Esophagus muscularis mucosa (tissue), 4 donors: ENCODE measurements around the gene RNF8. TPM values are rescaled to one million over a fixed set of nuclear protein-coding genes. Genes with fewer than 3 reads are reported as not detected.
"Not testable (repeated sequence)": the region's sequence is repeated elsewhere in the genome, so short reads cannot be mapped to it uniquely, and the experiment has no call there.

ENCODE experiments used
- DNase-seq: peaks from one replicate; pipeline ENCODE4 v3.0.0-alpha.2; 2017; ENCODE audit errors: extremely low spot score
- H3K27ac ChIP-seq, 4 donors: fragments of 200-600 bp; sonication (generic); replicated peaks in 1 of 4; 1 replicate in 3 of 4; 2 replicates in 1 of 4; pipeline ENCODE4 v1.5.1; 2016 to 2019; ENCODE audit warnings: mild to moderate bottlenecking in 1 of 4
- H3K27me3 ChIP-seq, 4 donors: fragments of 200-600 bp; sonication (generic); one replicate each; pipeline versions ENCODE4 v1.5.1 to v1.6.0; 2016 to 2019
- H3K36me3 ChIP-seq, 4 donors: fragments of 200-600 bp; sonication (generic); one replicate each; pipeline ENCODE4 v1.5.1; 2016 to 2019
- H3K4me1 ChIP-seq, 4 donors: fragments of 200-600 bp; sonication (generic); one replicate each; pipeline ENCODE4 v1.5.1; 2016 to 2019
- H3K4me3 ChIP-seq, 4 donors: fragments of 200-600 bp; sonication (generic); 1 replicate in 2 of 4; 2 replicates in 2 of 4; pipeline ENCODE4 v1.5.1; 2016 to 2019; ENCODE audit warnings: mild to moderate bottlenecking in 4 of 4, moderate library complexity in 1 of 4
- H3K9me3 ChIP-seq, 4 donors: fragments of 200-600 bp; sonication (generic); 1 replicate in 3 of 4; 2 replicates in 1 of 4; pipeline ENCODE4 v1.5.1; 2016 to 2019
- EP300 ChIP-seq: sonication (generic); formaldehyde crosslinking; IDR thresholded peaks from one replicate; pipeline ENCODE4 v1.6.1; 2017; ENCODE audit warnings: antibody characterized with exemption
- POLR2A ChIP-seq: fragments of 450-650 bp; IDR thresholded peaks from one replicate; pipeline ENCODE4 v1.6.1; 2017; ENCODE audit warnings: antibody characterized with exemption, moderate library complexity, mild to moderate bottlenecking, low read depth
- POLR2AphosphoS5 ChIP-seq, 2 donors: sonication (generic); formaldehyde crosslinking; IDR thresholded peaks; one replicate each; pipeline ENCODE4 v1.6.1; 2017; ENCODE audit warnings: antibody characterized with exemption in 2 of 2
- WGBS: methylation state at CpG from one replicate; pipeline ENCODE4 v1.1.5; 2018; 5-methylcytosine and 5-hydroxymethylcytosine counted together
- intact Hi-C: fragments of 100-400 bp; cut with DNase I; formaldehyde crosslinking; loops from one replicate; pipeline ENCODE4 v1.15.1; 2023
- total RNA-seq, 4 donors: library from RNA; depleted of rRNA; stranded (reverse); fragments of >200 nt; gene quantifications; one replicate each; pipeline versions ENCODE4 v1.1.0 to v1.2.1, GENCODE V29; 2016
- TF ChIP-seq, protein P1 (sequence below), 3 experiments: fragments of 200-600 bp in 2 of 3; fragments of 450-650 bp in 1 of 3; sonication (generic) in 2 of 3; IDR thresholded peaks; one replicate each; pipeline ENCODE4 v1.5.1; 2017 to 2019; ENCODE audit warnings: antibody characterized with exemption in 3 of 3, mild to moderate bottlenecking in 2 of 3, moderate library complexity in 1 of 3

RNF8 gene
- total RNA-seq, 4 donors from 2014 or later, result 14.7 to 19.9 (median 18.3) TPM

DNA sequence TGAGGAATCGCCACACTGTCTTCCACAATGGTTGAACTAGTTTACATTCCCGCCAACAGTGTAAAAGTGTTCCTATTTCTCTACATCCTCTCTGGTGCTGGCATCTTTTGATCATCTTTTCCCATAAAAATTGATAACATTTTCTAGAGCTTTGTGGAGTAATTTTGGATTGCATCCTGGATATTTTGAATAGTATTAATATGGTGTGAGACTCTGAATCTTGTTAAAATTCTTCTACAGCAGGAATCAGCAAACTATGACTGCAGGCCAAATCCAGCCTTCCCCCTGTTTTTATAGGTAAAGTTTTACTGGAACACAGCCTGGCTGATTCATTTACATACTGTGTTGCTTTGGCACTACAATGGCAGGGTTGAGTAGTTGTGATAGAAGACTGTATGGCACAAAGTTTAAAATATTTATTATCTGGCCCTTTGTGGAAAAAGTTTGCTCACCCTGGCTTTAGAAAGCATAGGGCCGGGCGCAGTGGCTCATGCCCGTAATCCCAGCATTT lies 15.0 kb upstream of the RNF8 start:
- Histone ChIP-seq H3K4me1 (peaks cover 0 to 13% (median 0%) of the 10 kb centered on the region in 4 donors), H3K27me3 (no peaks in the 10 kb centered on the region), H3K27ac (no peak overlapping the region), H3K36me3 (no peaks in the 10 kb centered on the region), H3K9me3 (no peaks in the 10 kb centered on the region), H3K4me3 (no peak overlapping the region)
- intact Hi-C loops, result no loop called here
- no peak for DNase-seq
- WGBS, result 97% methylated on average over 5 of the region's 5 CpGs
- TF ChIP-seq POLR2A (no peak), POLR2AphosphoS5 (IDR thresholded peaks at IDR 0.05) (no peak), EP300 (no peak)
- TF ChIP-seq, protein P1, sequence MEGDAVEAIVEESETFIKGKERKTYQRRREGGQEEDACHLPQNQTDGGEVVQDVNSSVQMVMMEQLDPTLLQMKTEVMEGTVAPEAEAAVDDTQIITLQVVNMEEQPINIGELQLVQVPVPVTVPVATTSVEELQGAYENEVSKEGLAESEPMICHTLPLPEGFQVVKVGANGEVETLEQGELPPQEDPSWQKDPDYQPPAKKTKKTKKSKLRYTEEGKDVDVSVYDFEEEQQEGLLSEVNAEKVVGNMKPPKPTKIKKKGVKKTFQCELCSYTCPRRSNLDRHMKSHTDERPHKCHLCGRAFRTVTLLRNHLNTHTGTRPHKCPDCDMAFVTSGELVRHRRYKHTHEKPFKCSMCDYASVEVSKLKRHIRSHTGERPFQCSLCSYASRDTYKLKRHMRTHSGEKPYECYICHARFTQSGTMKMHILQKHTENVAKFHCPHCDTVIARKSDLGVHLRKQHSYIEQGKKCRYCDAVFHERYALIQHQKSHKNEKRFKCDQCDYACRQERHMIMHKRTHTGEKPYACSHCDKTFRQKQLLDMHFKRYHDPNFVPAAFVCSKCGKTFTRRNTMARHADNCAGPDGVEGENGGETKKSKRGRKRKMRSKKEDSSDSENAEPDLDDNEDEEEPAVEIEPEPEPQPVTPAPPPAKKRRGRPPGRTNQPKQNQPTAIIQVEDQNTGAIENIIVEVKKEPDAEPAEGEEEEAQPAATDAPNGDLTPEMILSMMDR (IDR thresholded peaks at IDR 0.05), result no peak

DNA sequence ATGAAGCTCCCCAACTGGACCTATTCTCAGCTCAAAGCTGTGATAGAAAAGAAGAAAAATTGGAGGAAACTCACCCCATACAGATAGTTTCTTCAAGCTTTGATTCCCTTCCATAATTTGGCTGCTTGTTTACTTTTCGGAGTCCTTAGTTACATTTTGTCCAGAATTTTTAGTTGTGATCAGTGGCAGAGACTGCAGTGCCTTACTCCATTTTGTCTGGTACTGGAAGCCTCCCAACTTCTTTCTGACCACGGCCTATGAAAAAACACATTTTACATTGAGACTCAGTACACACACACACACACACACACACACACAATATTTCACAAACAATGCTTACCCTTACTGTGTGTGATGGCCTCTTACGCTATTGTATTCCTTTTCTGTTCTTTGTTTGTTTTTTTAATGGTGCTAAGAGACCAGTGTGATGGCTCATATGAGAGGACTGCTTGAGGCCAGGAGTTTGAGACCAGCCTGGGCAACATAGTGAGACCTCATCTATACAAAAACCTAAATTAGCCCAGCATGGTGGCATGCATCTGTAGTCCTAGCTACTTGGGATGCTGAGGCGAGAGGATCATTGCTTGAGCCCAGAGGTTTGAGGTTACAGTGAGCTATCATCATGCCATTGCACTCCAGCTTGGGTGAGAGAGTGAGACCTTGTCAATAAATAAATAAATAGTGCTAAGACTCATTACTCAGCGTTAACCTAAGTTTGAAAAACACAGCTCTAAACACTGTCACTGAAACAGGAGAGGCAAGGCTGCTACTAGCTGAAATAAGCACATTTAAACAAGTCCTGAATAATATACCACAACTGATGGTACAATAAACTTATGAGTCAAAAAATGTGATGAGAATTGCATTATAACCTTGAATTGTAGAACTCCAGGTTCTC lies 13.8 kb upstream of the RNF8 start:
- Histone ChIP-seq H3K4me3 (no peak overlapping the region), H3K27me3 (no peaks in the 10 kb centered on the region), H3K27ac (no peak overlapping the region), H3K4me1 (peaks cover 0 to 2% (median 0%) of the 10 kb centered on the region in 4 donors), H3K9me3 (no peaks in the 10 kb centered on the region), H3K36me3 (no peaks in the 10 kb centered on the region)
- WGBS, result 78% methylated on average over 5 of the region's 5 CpGs
- intact Hi-C loops, result no loop called here
- TF ChIP-seq POLR2A, result no peak
- no peak for TF ChIP-seq EP300
- TF ChIP-seq, protein P1 (IDR thresholded peaks at IDR 0.05), result no peak
- TF ChIP-seq POLR2AphosphoS5 (IDR thresholded peaks at IDR 0.05), result no peak
- no peak for DNase-seq

DNA sequence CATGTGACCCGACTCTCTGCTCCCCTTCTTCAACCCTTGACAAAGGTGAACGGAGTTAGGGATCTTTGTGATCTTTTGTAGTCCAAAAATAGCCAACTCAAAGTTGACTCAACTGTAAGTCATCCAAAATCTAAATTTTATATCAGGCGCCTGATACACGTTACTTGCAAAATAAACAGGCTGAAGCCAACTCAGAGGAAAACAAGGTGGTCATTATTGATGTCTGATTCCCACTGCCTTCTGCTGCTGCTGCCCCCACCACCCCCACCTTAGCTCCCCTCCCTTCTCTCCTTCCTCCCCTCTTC lies 13.2 kb upstream of the RNF8 start:
- intact Hi-C loops, result no loop called here
- WGBS, result 77% methylated on average over 4 of the region's 4 CpGs
- Histone ChIP-seq H3K36me3 (no peaks in the 10 kb centered on the region), H3K27ac (no peak overlapping the region), H3K27me3 (no peaks in the 10 kb centered on the region), H3K4me1 (no peaks in the 10 kb centered on the region), H3K4me3 (no peak overlapping the region), H3K9me3 (no peaks in the 10 kb centered on the region)
- TF ChIP-seq, protein P1 (IDR thresholded peaks at IDR 0.05), result no peak
- no peak for TF ChIP-seq EP300
- no peak for TF ChIP-seq POLR2AphosphoS5 (IDR thresholded peaks at IDR 0.05)
- no peak for TF ChIP-seq POLR2A
- no peak for DNase-seq

DNA sequence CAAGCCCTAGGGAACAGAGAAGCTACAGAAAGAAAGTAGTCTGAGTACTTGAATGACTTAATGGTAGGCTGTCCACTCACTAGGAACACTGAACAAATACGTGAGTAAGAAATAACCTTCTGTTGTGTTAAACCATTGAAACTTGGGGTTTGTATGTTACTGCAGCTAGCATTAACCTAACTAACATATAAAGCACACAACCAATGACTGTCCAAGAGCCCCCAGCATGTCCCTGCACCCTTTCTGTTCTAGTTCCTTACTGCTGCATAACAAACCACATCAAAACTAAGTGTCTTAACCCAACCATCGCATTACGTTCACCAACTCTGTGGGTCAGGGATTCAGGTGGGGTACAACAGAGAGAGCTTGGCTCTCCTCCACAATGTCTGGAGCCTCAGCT lies 10.5 kb upstream of the RNF8 start:
- WGBS, result 93% methylated on average over 3 of the region's 3 CpGs
- no peaks in the 10 kb centered on the region for H3K27me3 ChIP-seq
- no peak overlapping the region for H3K27ac ChIP-seq
- intact Hi-C loops, result no loop called here
- DNase-seq, result no peak
- no peaks in the 10 kb centered on the region for H3K9me3 ChIP-seq
- no peaks in the 10 kb centered on the region for H3K36me3 ChIP-seq
- H3K4me1 ChIP-seq, result no peaks in the 10 kb centered on the region
- no peak overlapping the region for H3K4me3 ChIP-seq
- TF ChIP-seq, protein P1 (IDR thresholded peaks at IDR 0.05), result no peak
- TF ChIP-seq POLR2AphosphoS5 (IDR thresholded peaks at IDR 0.05), result no peak
- TF ChIP-seq EP300, result no peak

DNA sequence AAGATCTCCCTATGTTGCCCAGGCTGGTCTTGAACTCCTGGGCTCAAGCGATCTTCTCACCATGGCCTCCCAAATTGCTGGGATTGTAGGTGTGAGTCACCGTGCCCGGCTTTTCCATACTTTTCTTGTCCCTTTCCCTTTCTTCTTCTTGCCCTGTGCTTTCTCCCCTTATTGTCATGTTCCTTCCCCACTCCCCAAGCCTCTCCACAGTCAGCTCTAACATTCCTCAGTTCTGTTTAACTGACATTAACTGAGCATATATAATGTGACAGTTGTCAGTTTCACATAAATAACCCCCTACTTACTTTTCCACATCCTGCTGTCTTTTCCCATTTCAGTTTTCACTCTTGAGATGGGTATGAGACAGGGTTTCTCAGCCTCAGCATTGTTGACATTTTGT lies 9.5 kb upstream of the RNF8 start:
- WGBS, result 87% methylated on average over 3 of the region's 3 CpGs

DNA sequence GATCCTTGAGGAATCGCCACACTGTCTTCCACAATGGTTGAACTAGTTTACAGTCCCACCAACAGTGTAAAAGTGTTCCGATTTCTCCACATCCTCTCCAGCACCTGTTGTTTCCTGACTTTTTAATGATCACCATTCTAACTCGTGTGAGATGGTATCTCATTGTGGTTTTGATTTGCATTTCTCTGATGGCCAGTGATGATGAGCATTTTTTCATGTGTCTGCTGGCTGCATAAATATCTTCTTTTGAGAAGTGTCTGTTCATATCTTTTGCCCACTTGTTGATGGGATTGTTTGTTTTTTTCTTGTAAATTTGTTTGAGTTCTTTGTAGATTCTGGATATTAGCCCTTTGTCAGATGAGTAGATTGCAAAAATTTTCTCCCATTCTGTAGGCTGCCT lies 8.0 kb upstream of the RNF8 start:
- 86% methylated on average over 3 of the region's 3 CpGs for WGBS
- intact Hi-C loops, H3K4me3 ChIP-seq: not testable (repeated sequence)

More for the DNA sequence above, 9.5 kb upstream of the RNF8 start:
- intact Hi-C loops, result no loop called here
- no peak for DNase-seq
- Histone ChIP-seq H3K4me3 (no peak overlapping the region), H3K27ac (no peak overlapping the region), H3K4me1 (no peaks in the 10 kb centered on the region), H3K27me3 (no peaks in the 10 kb centered on the region), H3K36me3 (no peaks in the 10 kb centered on the region), H3K9me3 (no peaks in the 10 kb centered on the region)
- TF ChIP-seq POLR2A (no peak), POLR2AphosphoS5 (IDR thresholded peaks at IDR 0.05) (no peak), EP300 (no peak)
- TF ChIP-seq, protein P1 (IDR thresholded peaks at IDR 0.05), result no peak

More for the DNA sequence above, 8.0 kb upstream of the RNF8 start:
- not testable (repeated sequence) for H3K36me3 ChIP-seq, H3K27me3 ChIP-seq, H3K27ac ChIP-seq, DNase-seq, H3K9me3 ChIP-seq, H3K4me1 ChIP-seq
